ENCODE data around the gene RNF146.

- no peak for TF ChIP-seq CTCF (IDR thresholded peaks at IDR 0.05; ENCODE audit: borderline replicate concordance, extremely low read depth, low read length, poor library complexity, severe bottlenecking)
- no peak for TF ChIP-seq EZH2 (IDR thresholded peaks at IDR 0.05; ENCODE audit: borderline replicate concordance, low read depth, low read length, severe bottlenecking)
Observed at GRCh38 chr6:127225497-127225896, 41.2 kb upstream of the RNF146 start.

Measured in DND-41 (cell line).